CD4-positive, alpha-beta T cell (primary cell): Measurements from ENCODE around the gene RAET1L. TPM values are rescaled to one million over a fixed set of nuclear protein-coding genes. Genes with fewer than 3 reads are reported as not detected.

Experiments
- ATAC-seq: fragments of 200-7000 bp; cut with Tn5 transposase; one replicate; pipeline ENCODE4 v1.10.0; 2022; ENCODE audit warnings: mild to moderate bottlenecking; ENCODE audit not compliant: poor library complexity
- CTCF ChIA-PET: fragments of 350-600 bp; sonication (Branson Sonifier 250); formaldehyde crosslinking; loops from one replicate; lab custom pipeline; 2021; ENCODE audit warnings: antibody characterized with exemption, inconsistent platforms; lab: Charles Lee
- POLR2A ChIA-PET: fragments of 350-600 bp; sonication (Branson Sonifier 250); formaldehyde crosslinking; loops from one replicate; lab custom pipeline; 2021; ENCODE audit warnings: antibody characterized with exemption, inconsistent platforms; lab: Charles Lee
- DNase-seq, 14 experiments: peaks; one replicate each; pipeline ENCODE4 v3.0.0-alpha.2; 2013 to 2020; ENCODE audit warnings: mixed read lengths in 2 of 14
- H3K27ac ChIP-seq, 2 donors: one replicate each; pipeline versions ENCODE4 v1.5.1 to v1.7.0; 2013; ENCODE audit warnings: low read length in 2 of 2, low read depth in 1 of 2, mild to moderate bottlenecking in 1 of 2
- H3K27me3 ChIP-seq, 2 experiments: 1 replicate in 1 of 2; 2 replicates in 1 of 2; pipeline versions ENCODE4 v1.6.1 to v1.7.0; 2013; ENCODE audit warnings: low read length in 2 of 2, control low read depth in 1 of 2, mild to moderate bottlenecking in 1 of 2, moderate library complexity in 1 of 2; ENCODE audit not compliant: insufficient read depth in 2 of 2, control insufficient read depth in 1 of 2
- H3K36me3 ChIP-seq: one replicate; pipeline ENCODE4 v1.6.1; 2013; ENCODE audit warnings: low read length, control low read depth; ENCODE audit not compliant: insufficient read depth
- H3K4me1 ChIP-seq: one replicate; pipeline ENCODE4 v1.6.1; 2013; ENCODE audit warnings: low read length, control low read depth; ENCODE audit not compliant: insufficient read depth
- H3K4me3 ChIP-seq: one replicate; pipeline ENCODE4 v1.5.1; 2013; ENCODE audit warnings: mild to moderate bottlenecking, low read length, moderate library complexity
- H3K9me3 ChIP-seq, 2 experiments: 1 replicate in 1 of 2; 2 replicates in 1 of 2; pipeline versions ENCODE4 v1.6.1 to v1.7.0; 2013; ENCODE audit warnings: low read length in 2 of 2, mild to moderate bottlenecking in 2 of 2, control low read depth in 1 of 2, moderate library complexity in 1 of 2; ENCODE audit not compliant: control insufficient read depth in 1 of 2, insufficient read depth in 1 of 2
- H3K27ac Mint-ChIP-seq: one replicate; pipeline ENCODE4 v1.8.0; 2020; ENCODE audit warnings: mixed read lengths
- H3K27me3 Mint-ChIP-seq: one replicate; pipeline ENCODE4 v1.8.0; 2021; ENCODE audit warnings: mixed read lengths
- H3K36me3 Mint-ChIP-seq: one replicate; pipeline ENCODE4 v1.8.0; 2021; ENCODE audit warnings: low read depth, mixed read lengths
- H3K4me1 Mint-ChIP-seq: one replicate; pipeline ENCODE4 v1.8.0; 2021; ENCODE audit warnings: low read depth, mixed read lengths
- H3K4me3 Mint-ChIP-seq: one replicate; pipeline ENCODE4 v1.8.0; 2020; ENCODE audit warnings: mild to moderate bottlenecking, mixed read lengths
- H3K9me3 Mint-ChIP-seq: one replicate; pipeline ENCODE4 v1.8.0; 2020; ENCODE audit warnings: mixed read lengths
- intact Hi-C, 2 experiments: fragments of 100-400 bp; cut with DNase I in 1 of 2; cut with micrococcal nuclease in 1 of 2; formaldehyde crosslinking; loops; one replicate each; pipeline versions ENCODE4 v1.15.1 to v1.9.0; 2023 to 2025; cut with DNase I, micrococcal nuclease
- total RNA-seq, 174 experiments: library from RNA in 2 of 174; stranded (reverse) in 2 of 174; gene quantifications; one replicate each; pipeline ENCODE4 v1.2.3 and lab custom pipeline; 2021 to 2026
- TF ChIP-seq, protein P1 (sequence below): fragments of 200-600 bp; IDR thresholded peaks from one replicate; pipeline ENCODE4 v1.8.0; 2022; ENCODE audit warnings: antibody characterized with exemption, mild to moderate bottlenecking

Gene RAET1L
- total RNA-seq, 2 experiments from 2014 or later, result not detected

DNA sequence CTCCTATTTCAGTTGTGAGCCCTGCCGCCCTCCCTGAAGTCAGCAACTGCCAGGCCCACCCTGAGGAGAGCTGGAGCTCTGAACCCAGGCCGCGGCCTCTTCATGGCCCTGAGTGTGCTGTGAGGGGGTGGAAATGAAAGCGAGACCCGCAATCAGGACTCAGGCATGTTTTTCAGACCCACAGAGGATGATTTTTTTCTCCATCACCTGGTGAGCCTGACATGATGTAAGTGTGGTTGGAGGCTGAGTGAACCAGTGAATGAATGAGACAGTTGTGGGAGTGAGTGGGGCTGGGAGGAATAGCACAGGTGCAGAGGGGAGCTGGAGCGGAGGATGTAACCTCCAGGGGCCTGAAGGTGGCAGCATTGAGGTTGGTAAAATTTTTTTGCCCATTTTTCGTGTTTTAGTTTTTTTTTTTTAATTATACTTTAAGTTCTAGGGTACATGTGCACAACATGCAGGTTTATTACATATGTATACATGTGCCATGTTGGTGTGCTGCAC is 18.3 kb downstream of the RAET1L start:
- Histone ChIP-seq H3K9me3 (no peaks in the 10 kb centered on the region), H3K27me3 (peaks cover 8 to 23% of the 10 kb centered on the region in 2 experiments), H3K4me3 (no peak overlapping the region), H3K36me3 (no peaks in the 10 kb centered on the region), H3K4me1 (peaks cover 37% of the 10 kb centered on the region), H3K27ac (no peak overlapping the region)
- TF ChIP-seq, protein P1, sequence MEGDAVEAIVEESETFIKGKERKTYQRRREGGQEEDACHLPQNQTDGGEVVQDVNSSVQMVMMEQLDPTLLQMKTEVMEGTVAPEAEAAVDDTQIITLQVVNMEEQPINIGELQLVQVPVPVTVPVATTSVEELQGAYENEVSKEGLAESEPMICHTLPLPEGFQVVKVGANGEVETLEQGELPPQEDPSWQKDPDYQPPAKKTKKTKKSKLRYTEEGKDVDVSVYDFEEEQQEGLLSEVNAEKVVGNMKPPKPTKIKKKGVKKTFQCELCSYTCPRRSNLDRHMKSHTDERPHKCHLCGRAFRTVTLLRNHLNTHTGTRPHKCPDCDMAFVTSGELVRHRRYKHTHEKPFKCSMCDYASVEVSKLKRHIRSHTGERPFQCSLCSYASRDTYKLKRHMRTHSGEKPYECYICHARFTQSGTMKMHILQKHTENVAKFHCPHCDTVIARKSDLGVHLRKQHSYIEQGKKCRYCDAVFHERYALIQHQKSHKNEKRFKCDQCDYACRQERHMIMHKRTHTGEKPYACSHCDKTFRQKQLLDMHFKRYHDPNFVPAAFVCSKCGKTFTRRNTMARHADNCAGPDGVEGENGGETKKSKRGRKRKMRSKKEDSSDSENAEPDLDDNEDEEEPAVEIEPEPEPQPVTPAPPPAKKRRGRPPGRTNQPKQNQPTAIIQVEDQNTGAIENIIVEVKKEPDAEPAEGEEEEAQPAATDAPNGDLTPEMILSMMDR, result peak; percentile 55
- peaks cover 18% of the 10 kb centered on the region for H3K4me1 Mint-ChIP-seq
- POLR2A ChIA-PET, result interaction anchor here (0.5 kb wide), 1 partner anchor 582 kb away, joined by 4 read pairs; no protein-coding TSS in a partner anchor
- ATAC-seq, result peak; percentile 10
- peaks cover 41% of the 10 kb centered on the region for H3K27me3 Mint-ChIP-seq
- CTCF ChIA-PET, result interaction anchor here (0.7 to 1.7 kb wide), 5 partner anchors 10 to 153 kb away, joined by 3 to 11 read pairs (median 3); no protein-coding TSS in a partner anchor
- H3K9me3 Mint-ChIP-seq, result no peaks in the 10 kb centered on the region
- peak in 8 of 14 experiments; percentile 24 to 78 (median 39) for DNase-seq
- no peaks in the 10 kb centered on the region for H3K36me3 Mint-ChIP-seq
- H3K27ac Mint-ChIP-seq, result no peak overlapping the region
- H3K4me3 Mint-ChIP-seq, result peak overlapping the region; percentile 63
- intact Hi-C loops, result loop anchor here (5.0 to 10.0 kb wide), 2 partner anchors 45 to 442 kb away; partner anchors contain the start of genes GINM1 (in 1 of the 2) and ULBP1 (in 1 of the 2)

GRCh38 chr6:150005761-150006651 is 19.3 kb downstream of the RAET1L start:
- H3K4me1 Mint-ChIP-seq, result peaks cover 28% of the 10 kb centered on the region
- H3K27me3 Mint-ChIP-seq, result peaks cover 31% of the 10 kb centered on the region
- ChIA-PET POLR2A (no interaction called here), CTCF (interaction anchor here (1.0 kb wide), 1 partner anchor 139 kb away, joined by 3 read pairs; no protein-coding TSS in a partner anchor)
- peak overlapping the region; percentile 87 for H3K4me3 Mint-ChIP-seq
- no peaks in the 10 kb centered on the region for H3K36me3 ChIP-seq
- peak overlapping the region; percentile 74 for H3K27ac Mint-ChIP-seq
- H3K9me3 ChIP-seq, result no peaks in the 10 kb centered on the region
- TF ChIP-seq, protein P1, result no peak
- peak overlapping the region; percentile 86 for H3K4me3 ChIP-seq
- H3K36me3 Mint-ChIP-seq, result no peaks in the 10 kb centered on the region
- H3K4me1 ChIP-seq, result peaks cover 46% of the 10 kb centered on the region
- ATAC-seq (no peak), DNase-seq (no peak)
- peaks cover 6 to 18% of the 10 kb centered on the region in 2 experiments for H3K27me3 ChIP-seq
- no peak overlapping the region for H3K27ac ChIP-seq
- H3K9me3 Mint-ChIP-seq, result no peaks in the 10 kb centered on the region
- intact Hi-C loops, result loop anchor here (5.0 to 10.0 kb wide), 2 partner anchors 44 to 441 kb away; partner anchors contain the start of genes GINM1 (in 1 of the 2) and ULBP1 (in 1 of the 2)
